ENCODE results near the gene CITED2.

GRCh38 chr6:139378226-139378625 is 3.8 kb upstream of the CITED2 start:
- TF ChIP-seq, protein P1, sequence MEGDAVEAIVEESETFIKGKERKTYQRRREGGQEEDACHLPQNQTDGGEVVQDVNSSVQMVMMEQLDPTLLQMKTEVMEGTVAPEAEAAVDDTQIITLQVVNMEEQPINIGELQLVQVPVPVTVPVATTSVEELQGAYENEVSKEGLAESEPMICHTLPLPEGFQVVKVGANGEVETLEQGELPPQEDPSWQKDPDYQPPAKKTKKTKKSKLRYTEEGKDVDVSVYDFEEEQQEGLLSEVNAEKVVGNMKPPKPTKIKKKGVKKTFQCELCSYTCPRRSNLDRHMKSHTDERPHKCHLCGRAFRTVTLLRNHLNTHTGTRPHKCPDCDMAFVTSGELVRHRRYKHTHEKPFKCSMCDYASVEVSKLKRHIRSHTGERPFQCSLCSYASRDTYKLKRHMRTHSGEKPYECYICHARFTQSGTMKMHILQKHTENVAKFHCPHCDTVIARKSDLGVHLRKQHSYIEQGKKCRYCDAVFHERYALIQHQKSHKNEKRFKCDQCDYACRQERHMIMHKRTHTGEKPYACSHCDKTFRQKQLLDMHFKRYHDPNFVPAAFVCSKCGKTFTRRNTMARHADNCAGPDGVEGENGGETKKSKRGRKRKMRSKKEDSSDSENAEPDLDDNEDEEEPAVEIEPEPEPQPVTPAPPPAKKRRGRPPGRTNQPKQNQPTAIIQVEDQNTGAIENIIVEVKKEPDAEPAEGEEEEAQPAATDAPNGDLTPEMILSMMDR (IDR thresholded peaks at IDR 0.05 in 4 of 5, conservative IDR thresholded peaks at IDR 0.05 in 1 of 5), result no peak
- TF ChIP-seq POLR2A (IDR thresholded peaks at IDR 0.05), result no peak
